GM18508 (cell line): Measurements from ENCODE around the gene FUT9.

ENCODE experiments used
- ATAC-seq: cut with Tn5 transposase; IDR thresholded peaks from one replicate; pipeline ENCODE4 v1.9.1; 2021; ENCODE audit warnings: moderate number of reproducible peaks; ENCODE audit not compliant: insufficient read depth, unreplicated experiment

Gene FUT9

GRCh38 chr6:96065213-96065612 lies 49.4 kb downstream of the FUT9 start:
- ATAC-seq: no peak

GRCh38 chr6:96066376-96066775 lies 50.6 kb downstream of the FUT9 start:
- ATAC-seq: no peak

GRCh38 chr6:96073555-96073954 lies 57.8 kb downstream of the FUT9 start:
- ATAC-seq: no peak

DNA sequence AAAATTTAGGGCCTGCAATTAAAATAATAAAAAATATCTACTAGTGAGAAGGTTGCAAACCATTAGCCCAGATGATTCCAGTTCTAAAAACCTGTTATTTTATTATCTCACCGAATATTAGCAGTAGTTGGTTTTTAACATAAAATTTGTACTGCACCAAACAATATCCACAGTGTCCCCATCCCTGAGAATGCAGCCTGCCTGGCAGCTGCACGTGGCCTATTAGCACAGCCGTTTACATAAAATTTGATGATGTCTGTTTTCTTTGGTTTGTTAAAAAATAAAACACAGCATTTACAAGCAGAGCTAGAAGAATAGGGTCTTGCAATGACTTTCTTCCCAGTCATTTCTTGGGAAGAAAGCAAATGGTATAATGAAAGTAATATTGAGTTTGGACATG lies 58.2 kb downstream of the FUT9 start:
- ATAC-seq: no peak

- ATAC-seq: no peak
Measured at GRCh38 chr6:96075826-96076225, 60.1 kb downstream of the FUT9 start.

DNA sequence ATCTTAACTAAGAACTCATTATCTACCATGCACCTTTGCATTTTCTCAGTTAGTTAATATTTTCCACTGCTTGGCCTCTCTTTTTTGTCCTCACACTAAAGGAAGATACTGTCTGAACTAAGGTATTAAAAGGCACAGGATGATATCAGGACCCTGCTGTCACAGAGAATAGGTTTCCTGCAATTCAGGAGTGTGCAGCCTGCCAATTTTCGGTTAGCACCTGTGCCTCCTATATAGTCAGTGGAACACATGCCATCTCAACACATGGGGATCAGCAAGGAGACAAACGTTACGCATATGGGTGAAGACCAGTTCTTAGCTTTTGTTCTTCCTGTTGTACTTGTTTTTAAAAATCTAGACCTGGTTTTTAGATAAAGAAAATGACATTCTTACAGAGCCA lies 71.0 kb downstream of the FUT9 start:
- no peak for ATAC-seq

DNA sequence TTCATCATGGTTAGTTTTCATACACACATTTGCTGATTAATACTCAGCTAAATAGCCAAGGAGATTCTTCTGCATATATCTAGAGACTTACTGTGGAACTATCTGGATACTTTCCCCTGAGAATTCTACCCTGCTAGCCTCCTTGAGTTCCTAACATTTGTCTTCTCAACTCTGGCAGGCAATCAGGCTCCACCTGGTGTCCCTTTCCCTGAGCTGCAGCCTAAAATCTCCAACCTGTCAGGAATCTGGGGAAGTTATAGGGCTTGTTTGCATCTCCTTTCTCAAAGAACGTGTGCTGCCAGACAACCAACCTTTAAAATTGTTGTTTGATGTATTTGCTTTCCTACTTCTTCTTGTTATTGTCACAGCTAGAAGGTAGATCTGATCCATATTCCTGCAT lies 73.4 kb downstream of the FUT9 start:
- no peak for ATAC-seq

DNA sequence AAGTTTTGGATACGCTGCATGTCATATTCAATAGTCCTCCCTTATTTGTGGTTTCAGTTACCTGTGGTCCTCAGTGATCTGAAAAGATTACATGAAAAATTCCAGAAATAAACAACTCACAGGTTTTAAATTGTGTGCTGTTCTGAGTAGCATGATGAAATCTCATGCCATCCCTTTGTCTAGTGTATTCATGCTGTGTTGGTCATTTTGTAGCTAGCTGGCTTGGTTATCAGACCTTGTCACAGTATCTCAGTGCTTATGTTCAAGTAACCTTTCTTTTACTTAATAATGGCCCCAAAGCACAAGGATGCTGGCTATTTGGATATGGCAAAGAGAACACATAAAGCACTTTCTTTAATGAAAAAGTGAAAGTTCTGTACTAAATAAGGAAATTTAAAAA lies 78.3 kb downstream of the FUT9 start:
- ATAC-seq: no peak

DNA sequence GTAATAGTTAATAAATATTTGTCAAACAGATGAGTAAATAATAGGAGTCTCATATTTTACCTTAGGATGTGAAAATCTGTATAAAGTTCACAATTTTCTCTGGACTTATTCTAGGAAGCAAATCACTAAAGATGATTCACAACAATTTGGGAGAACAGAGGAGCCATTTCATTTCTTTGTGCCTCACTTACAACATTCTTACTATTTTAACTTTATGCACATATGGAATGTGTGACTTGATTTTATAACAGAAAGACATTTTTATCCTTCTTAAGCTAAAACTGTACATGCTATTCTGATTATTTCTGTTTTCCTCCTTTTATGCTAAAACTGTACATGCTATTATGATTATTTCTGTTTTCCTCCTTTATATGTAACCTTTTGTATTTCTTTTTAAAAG lies 83.3 kb downstream of the FUT9 start:
- no peak for ATAC-seq

DNA sequence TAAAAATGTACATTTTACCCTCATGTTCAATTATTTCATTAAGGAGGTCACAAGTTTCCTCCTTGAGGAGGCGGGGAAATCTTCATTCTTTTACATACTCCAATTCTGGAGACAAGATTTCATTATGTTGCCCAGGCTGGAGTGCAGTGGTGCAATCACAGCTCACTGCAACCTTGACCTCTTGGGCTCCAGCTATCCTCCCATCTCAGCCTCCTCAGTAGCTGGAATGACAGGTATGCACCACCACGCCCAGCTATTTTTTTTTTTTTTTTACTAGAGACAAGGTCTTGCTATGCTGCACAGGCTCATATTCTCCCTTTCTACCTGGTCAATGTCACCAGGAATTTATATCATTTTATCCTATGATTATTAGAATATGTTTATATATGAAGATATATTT lies 85.8 kb downstream of the FUT9 start:
- no peak for ATAC-seq

DNA sequence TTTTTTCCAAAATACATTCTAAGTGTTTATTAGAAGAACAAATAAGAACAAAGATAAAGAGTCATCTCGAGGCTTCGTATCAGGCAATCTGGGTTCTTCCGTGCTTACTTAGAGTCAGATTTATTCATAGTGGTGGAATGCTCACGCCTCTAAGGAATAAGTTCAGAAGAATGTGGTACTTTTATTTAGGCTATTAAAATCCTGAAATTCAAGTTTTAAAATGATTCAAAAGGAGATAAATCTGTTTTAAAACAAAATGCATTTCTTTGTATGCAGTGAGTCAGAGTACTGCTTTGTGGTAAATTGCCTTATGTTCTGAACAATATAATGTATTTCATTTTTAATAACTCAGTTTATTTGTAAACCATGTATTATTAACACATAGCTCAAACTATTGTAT lies 89.1 kb downstream of the FUT9 start:
- no peak for ATAC-seq

GRCh38 chr6:96110878-96111277 lies 95.1 kb downstream of the FUT9 start:
- ATAC-seq: no peak

- no peak for ATAC-seq
Measured at GRCh38 chr6:96116674-96117073, 100.9 kb downstream of the FUT9 start.

GRCh38 chr6:96124778-96125177 lies 109.0 kb downstream of the FUT9 start:
- no peak for ATAC-seq

DNA sequence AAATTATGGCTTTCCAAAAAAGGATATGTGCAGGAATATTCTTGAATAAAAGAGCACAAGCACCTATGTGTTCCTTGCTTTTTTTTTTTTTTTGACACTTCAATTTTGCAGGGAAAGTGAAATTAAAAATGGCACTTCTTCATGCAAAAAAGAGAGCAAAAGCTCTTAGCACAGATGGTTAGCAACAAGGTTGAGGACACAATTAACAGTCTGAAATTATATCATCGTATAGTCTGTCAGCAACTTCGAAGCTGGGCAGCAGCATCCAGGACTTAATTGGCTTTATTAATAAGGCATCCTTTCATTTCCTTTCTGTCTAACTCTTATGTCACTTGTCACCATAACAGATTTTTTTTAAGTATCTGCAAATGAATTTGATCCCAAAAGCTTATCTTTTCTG lies 122.6 kb downstream of the FUT9 start:
- ATAC-seq: no peak

GRCh38 chr6:96142142-96142541 lies 126.4 kb downstream of the FUT9 start:
- no peak for ATAC-seq

DNA sequence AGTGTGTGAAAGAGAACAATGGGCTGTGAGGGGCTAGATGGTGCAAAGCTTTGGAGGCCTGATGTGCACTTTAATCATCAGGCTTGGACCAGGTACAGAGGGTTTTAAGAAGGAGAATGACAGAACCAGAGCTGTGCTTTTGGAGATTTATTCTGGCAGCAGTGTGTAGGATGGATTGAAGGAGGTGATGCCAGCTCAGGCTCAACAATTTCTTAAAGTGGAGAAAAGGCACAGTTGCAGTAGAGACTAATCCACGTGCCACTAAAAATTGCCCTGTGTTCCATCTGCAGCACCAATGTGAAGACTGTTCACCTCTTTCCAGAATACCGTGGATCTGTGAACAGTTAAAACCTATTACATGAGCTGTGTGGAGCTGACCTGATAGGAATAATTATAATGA lies 134.7 kb downstream of the FUT9 start:
- no peak for ATAC-seq

DNA sequence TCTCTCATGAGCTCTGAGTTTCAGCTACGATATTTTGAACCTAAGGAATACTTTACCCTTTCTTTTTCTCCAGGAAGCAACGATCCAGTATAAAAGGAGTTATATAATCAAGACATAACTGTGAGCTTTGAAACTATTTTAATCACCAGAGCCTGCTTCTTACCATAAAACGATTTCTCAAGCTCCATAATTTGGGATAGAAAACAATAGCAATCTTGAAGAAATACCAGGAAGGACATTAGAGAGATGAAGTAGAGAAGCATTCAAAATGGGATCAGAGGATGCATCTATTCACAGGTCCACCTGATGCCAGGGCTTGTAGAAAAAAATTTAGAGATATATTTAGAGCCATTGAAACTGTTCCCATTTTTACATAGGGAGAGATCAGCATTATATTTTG lies 135.9 kb downstream of the FUT9 start:
- ATAC-seq: no peak

- ATAC-seq: no peak
Measured at GRCh38 chr6:96152114-96152708, 136.4 kb downstream of the FUT9 start.

DNA sequence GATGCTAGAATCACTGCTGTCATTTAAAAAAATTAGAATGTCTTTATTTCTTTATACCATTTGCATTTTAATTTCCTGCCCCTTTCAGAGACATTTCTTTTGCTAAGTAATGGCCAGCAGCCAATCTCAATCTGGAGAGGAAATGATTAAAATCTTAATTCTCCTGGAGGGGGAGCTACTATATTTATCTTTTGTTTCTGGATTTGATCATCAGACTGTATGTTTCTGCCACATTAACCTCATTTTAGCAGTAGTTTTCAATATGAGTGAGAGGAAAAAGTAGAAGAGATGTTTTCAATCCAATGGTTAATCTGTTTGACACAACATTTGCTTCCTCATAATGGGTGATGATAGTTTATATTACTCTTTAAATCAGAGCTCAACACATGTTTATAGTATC lies 138.0 kb downstream of the FUT9 start:
- ATAC-seq: no peak

DNA sequence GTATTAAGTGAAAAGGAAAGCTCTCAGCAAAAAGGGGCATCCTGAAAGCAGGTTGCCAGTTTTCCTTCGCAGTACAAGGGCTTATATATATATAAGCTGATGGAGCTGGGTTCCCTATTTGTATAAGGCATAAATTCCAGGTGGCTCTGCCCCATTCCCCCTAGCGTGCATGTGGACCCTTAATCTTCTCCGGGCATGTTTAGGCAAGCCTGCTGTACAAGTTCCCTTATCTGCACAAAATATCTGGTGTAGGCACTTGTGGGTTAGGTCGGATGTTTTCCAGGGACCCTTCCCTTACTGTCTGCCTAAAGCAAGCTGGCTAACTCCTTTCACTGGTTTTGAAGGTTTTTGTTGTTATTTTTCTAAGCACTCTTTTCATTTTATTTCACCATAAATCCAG lies 140.7 kb downstream of the FUT9 start:
- no peak for ATAC-seq

DNA sequence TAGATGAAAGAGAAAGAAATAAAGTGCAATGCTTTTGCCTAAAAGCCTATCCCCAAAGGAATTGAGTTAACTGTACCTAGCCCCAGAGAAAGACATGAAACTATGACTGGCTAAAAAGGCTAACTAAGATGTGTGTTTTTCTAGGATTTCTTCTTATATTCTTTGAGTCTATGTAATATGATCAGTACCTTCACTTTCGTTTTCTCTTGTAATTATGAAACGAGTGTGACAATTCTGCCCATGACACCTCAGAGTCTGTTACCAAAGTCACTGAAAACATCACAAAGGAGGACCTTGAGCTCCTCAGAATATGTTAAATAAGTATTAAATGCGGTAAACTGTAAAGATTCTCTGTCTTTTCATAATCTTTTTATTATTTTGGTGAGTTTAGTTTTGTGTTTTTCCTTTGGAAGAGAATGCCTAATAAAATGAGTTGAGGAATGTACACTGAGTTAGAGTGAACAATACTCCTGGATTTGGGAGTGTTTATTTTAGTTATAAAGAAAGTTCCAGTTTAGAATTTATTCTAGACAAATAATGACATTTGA lies 141.3 kb downstream of the FUT9 start:
- ATAC-seq: peak; percentile 81

GRCh38 chr6:96162711-96163120 lies 146.9 kb downstream of the FUT9 start:
- no peak for ATAC-seq
